RPMI8226 (cell line): Measurements from ENCODE around the gene REEP6.
"Not testable (repeated sequence)": the region's sequence is repeated elsewhere in the genome, so short reads cannot be mapped to it uniquely, and the experiment has no call there.

ENCODE experiments used
- DNase-seq: peaks from one replicate; pipeline ENCODE4 v3.0.0-alpha.2; 2015

The REEP6 gene

DNA sequence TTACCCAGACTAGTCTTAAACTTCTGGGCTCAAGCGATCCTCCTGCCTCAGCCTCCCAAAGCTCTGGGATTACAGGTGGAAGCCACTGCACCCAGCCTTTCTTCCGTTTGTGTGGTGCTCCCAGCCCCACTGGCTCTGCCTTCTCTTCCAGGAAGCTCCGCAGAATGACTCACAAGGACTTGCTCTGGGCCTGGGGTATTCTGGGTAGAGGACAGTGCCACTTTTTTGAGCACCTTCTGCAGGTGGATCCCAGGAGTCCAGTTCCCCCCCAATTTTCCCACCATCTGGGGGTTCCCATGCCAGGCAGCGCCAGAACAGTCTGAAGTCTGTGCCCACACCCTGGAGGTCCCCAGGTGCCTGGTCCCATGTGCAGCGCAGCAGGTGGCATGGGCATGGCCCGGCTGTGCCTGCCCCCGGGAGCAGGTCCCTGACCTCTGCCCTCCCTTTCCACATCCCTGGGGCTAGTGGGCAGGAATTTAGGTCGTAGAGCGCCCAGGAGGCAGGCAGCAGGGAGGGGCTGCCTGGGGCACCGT, 1.6 kb downstream of the REEP6 start:
- DNase-seq: no peak

DNA sequence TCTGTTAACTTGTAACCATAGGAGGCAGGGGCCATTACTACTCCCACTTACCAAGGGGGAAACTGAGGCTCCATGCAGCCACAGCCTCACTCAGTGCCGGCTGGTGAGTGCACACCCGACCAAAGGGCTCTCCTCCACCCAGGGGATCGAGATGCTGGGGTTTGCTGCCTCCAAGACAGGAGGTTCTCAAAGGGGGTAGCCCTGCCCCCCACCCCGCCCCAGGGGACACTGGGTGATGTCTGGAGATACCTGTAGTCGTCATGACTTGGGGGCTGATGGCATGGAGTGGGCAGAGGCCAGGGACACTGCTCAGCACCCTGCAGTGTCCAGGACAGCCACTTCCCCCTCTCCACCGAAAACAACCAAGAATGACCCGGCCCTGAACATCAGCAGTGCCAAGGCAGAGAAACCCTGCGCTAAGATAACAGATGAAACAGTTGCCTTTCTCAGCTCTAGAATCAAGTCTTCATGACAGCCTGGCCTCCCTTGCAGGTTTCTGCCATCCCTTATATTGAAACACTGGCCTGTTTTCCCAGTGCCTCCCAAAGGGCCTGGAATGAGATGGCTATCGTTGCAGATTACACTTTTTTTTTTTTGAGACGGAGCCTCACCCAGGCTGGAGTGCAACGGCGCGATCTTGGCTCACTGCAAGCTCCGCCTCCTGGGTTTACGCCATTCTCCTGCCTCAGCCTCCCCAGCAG, 3.3 kb downstream of the REEP6 start:
- DNase-seq: no peak

GRCh38 chr19:1495051-1495798, 4.2 kb downstream of the REEP6 start:
- DNase-seq: no peak

GRCh38 chr19:1495799-1496713, 5.1 kb downstream of the REEP6 start:
- no peak for DNase-seq

DNA sequence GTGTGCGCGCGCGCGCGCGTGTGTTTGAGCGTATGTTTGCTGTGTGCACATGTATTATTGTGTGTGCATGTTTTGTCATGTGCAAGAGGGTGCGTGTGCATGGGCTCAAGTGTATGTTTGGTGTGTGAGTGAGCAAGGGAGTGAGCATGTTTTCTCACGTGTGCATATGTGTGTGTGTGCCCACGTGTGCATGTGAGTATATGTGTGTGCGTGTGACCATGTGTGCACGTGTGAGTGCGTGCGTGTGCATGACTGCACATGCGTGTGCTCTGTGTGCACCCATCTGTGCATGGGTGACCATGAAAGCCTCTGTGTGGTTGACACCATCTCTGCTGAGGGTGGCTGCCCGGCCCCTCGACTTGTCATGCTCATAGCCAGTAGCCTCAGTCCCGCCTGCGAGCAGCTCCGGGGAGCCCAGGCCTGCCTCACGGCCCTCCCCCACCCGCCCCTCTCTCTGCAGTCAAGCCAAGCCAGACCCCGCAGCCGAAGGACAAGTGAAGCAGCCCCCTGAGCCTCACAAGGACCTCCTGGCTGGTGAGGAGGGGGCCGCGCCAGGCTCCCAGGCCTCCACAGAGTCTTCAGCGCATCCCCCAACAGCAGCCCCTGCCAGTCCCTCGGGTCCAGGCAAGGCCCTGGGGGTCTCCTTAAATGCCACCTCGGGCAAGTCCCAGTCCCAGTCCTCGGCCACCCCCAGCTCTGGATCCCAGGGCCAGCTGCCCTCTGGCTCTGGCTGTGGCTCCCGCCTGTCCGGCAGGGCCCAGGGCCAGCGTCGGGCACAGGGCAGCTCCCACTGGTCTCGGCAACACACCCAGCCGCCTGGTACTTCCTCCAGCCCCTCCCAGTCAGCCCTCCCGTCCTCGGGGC, 6.0 kb downstream of the REEP6 start:
- DNase-seq: no peak

GRCh38 chr19:1497578-1498235, 6.7 kb downstream of the REEP6 start:
- DNase-seq: no peak

DNA sequence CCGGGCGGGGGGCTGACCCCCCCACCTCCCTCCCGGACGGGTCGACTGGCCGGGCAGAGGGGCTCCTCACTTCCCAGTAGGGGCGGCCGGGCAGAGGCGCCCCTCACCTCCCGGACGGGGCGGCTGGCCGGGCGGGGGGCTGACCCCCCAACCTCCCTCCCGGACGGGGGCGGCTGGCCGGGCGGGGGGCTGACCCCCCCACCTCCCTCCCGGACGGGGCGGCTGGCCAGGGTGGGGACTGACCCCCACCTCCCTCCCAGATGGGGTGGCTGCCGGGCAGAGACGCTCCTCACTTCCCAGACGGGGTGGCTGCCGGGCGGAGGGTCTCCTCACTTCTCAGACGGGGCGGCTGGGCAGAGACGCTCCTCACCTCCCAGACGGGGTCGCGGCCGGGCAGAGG, 8.2 kb downstream of the REEP6 start:
- not testable (repeated sequence) for DNase-seq

DNA sequence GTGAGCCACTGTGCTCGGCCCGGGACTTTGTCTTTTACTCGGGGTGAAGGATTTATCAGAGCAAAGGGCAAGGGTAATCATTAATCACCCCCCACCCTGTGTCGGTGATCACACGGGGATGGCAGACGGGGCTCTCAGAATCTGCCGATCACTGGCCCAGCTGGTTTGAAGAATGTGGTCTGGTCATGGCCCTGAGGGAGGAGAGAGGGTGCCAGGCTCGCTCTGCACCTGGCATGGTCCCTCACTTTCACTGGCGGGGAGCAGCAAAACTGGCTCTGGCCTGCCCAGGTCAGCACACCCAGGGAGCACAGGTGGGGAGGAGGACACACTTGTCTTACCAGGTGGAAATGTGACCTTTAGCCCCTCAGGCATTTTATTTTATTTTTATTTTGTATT, 10.2 kb downstream of the REEP6 start:
- DNase-seq: peak; percentile 88

DNA sequence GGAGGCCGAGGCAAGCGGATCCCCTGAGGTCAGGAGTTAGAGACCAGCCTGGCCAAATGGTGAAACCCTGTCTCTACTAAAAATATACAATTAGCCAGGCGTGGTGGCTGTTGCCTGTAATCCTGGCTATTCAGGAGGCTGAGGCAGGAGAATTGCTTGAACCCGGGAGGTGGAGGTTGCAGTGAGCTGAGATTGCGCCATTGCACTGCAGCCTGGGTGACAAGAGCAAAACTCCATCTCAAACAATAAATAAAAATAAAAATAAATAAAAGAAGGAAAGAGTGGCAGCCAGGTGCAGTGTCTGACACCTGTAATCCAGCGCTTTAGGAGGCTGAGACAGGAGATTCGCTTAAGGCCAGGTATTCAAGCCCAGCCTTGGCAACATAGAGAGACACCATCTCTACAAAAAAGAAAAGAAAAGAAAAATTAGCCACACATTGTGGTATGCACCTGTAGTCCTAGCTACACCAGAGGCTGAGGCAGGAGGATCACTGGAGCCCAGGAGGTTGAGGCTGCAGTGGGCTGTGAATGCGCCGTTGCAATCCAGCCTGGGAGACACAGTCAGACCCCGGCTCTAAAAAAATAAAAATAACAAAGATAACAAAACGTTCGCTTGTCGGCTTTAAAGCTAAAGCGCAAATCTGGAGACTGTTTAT, 11.6 kb downstream of the REEP6 start:
- DNase-seq: no peak

DNA sequence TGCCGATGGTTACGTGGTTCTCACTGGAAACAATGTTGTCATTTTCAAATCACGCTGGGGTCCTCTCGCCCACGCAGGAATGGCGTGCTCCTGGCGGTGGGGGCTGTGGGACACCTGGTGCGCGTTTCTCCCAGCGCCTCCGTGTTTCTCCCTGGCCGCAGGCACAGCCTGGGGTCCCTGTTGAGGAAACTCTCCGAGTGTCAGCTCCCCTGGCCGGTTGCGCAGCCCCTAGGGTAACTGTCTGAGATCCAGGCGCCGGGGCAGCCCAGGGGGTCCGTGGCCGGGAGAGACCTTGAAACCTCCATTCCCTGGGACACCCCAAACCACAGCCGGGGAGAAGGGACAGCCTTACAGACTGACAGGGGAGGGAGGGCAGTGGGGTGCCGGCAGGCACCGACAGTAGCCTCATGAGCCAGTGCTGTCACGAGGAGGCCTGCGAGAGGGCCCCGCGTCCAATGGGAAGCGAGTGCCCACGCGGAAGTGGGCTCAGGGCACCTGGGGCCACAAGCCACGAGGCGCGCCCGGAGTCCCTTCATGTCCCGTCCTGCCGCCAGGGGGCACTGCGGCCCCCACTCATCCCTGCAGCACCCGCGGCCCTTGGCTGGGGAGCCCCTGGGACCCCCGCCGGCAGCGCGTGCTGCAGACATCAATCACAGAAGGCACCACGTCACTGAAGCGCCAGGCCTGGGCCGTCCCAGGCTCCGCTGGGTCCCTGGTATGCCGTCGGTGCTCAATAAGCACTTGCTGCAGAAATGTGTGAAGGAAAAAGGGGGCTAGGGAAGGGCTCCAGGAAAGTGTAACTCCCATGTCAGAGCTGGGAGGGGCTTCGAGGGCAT, 12.3 kb downstream of the REEP6 start:
- peak; percentile 70 for DNase-seq

DNA sequence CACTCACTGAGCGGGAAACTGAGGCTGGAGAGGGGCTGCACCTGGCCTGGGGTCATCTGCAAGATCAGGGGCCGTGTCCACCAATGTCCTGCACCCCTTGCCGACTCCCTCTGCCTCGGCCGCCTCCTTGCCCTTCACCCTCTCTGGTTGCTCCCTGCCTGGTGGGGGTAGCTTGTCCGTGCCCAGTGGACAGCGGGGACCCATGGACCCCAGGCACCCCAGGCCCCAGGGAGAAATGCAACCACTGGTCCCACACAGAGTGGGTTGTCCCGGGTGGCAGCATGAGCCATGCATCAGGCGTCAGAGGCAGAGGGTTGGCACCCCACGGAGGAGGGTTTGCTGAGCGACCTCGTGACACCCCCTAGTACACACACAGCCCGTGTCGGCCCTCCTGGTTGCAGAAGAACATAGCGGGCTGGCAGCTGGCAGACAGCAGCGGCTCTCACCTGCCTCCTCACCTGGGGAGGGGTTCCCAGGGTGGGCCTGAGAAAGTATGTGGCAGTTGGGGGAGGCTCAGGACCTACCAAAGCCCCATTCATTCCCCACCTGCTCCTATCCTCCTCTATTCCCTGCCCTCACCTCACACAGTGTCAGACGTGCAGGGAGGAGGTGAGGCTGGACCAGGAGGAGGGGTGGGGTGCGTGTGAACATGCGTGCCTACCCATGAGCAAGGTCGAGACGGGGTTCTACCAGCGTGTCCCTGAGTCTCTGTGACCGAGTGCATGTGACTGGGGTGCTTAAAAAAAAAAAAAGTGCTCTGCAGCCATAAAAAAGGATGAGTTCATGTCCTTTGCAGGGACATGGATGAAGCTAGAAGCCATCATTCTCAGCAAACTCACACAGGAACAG, 13.2 kb downstream of the REEP6 start:
- no peak for DNase-seq

- no peak for DNase-seq
Measured at GRCh38 chr19:1505012-1505411, 14.0 kb downstream of the REEP6 start.

DNA sequence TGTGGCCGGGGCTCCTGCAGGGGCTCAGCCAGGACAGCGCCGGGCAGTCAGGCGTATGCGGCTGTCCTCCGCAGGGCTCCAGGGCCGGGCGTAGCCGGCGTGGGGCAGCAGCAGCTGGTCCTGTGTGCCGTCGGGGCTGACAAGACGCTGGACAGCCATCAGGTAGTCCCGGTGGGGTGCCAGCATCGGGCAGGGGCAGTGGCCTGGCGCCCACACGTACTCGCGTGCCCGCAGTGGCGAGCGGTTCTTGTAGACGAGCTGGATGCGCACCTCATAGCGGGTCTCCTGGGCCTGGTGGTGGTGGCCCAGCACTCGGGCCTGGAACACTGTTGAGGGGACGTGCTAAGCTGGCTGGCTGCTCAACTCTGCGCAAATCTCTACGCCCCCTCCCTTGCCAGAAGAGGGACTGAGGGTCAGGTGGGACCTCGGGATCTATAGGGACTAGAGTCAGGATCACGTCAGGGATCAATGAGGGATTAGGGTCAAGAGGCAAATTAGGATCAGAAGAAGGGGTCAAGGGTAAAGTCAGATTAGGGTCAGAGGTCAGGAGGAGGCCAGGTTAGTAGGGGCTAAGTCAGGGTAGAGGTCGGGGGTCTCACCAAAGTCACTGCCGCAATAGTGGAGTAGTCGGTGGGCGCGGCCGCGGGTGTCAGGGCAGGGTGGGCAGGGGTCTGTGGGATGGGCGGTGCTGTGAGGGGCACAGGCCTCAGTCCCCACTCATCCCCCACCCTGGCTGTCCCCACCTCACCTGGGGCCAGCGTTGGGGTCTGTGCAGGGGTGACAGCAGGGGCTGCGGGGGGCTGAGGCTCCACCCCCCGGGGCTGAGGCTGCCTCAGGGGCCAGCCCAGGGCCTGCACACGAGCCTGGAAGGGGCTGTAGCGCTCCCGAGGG, 15.3 kb downstream of the REEP6 start:
- DNase-seq: no peak

DNA sequence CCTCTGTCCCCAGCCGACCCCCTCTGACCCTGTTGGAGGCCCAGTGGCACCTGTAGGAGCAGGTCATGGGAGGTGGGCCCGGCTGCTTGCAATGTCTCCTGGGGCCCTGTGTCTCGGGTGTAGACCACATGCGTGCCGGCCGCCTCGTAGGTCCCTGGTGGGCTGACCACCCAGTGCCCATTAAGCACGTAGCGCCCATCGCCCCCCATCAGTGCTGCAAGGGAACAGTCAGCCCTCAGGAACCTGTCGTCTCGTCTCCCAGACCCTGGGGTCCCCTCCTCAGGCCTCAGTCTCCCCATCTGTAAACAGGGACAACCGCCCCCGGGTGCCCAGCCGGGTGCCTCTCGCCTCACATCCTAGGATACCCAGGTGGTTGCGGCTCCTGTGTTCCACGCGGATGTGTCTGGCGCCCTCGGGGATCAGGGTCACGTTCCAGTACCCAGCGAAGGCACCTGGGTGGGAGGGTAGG, 16.2 kb downstream of the REEP6 start:
- DNase-seq: no peak

DNA sequence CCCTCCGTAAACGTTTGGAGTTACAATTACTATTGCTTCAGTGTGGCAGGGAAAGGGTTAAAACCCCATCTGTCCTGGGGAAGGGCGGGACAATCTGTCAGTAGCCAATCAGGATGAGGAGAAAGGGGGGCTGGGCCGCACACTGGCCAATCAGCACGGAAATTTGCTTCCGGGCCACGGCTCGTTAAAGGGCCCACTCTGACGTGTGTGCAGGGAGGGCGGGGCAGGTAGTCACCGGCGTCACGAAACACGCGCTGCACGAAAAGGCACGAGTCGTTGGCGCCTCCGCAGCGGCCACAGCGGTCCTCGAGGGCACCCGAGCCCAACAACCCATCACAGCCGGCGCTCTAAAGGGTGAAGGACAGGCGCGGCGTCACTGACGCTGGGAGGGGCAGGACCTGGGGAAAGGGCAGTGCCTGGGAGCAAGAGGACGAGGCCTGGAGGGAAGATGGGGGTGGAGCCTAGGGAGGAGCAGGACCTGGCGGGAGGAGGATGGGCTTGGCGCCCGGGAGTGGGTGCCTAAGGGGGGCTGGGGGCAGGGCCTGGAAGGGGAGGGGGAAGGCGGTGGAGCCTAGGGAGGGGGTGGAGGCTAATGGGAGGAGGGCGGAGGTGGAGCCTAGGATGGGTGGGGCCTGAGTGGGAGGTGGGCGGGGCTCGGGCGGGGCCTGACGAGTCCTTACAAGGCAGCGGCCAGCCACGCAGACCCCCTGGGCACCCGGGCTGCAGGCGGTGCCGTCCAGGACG, 17.0 kb downstream of the REEP6 start:
- DNase-seq: peak; percentile 94

DNA sequence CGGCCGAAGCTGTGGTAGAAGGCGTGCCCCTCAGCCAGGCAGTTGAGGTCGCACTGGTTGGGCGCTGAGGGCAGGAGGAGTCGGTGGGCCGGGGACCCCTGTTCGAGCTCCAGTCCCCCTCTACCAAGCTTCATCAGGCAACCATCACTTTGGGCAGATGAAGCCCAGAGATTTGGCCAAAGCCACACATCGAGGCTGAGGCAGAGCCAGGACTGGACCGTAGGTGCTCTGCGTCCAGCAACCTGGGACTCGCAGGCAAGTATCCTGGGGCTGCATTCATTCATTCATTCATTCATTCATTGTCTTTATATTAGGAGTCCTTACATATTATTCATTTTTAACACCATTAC, 17.5 kb downstream of the REEP6 start:
- DNase-seq: no peak
